ENCODE measurements around the gene LIPA.

DNA sequence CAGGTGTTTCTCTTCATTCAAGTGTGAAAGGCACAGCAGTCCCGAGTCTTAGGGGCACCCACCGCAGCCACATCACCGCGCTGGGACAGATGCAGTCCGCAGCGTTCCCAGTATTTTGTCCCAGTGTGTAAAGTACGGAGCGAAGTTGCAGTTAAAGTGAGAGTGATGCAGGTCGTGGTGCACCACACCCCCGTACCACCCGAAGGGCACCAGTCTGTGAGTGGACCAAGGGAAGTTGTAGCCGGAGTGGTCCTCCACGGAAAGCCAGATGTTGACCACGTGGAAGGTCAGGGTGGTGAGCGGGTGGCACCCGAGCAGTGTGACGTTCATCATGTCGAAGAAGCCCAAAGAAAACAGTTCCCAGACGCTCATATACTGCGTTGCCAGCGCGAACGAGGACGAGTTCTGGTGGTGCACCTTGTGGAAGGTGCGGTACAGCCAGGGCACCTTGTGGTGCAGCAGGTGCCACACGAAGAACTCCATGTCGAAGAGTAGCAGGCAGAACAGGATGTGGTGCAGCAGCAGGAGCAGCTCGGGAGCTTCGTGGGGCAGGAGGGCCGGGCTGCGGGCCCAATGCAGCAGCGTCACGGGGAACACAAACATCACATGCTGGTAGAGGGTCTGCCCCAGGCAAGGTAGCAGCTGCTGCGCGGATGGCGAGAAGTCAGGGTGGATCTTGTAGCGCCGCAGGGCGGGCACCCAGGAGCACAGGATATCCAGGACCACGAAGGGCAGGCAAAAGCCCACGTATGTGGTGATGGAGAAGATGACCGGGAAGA is 45.0 kb downstream of the LIPA start:
- TF ChIP-seq, protein P1, sequence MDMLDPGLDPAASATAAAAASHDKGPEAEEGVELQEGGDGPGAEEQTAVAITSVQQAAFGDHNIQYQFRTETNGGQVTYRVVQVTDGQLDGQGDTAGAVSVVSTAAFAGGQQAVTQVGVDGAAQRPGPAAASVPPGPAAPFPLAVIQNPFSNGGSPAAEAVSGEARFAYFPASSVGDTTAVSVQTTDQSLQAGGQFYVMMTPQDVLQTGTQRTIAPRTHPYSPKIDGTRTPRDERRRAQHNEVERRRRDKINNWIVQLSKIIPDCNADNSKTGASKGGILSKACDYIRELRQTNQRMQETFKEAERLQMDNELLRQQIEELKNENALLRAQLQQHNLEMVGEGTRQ (CRISPR knock-in tag; IDR thresholded peaks at IDR 0.05), result no peak
- TF ChIP-seq, protein P2, sequence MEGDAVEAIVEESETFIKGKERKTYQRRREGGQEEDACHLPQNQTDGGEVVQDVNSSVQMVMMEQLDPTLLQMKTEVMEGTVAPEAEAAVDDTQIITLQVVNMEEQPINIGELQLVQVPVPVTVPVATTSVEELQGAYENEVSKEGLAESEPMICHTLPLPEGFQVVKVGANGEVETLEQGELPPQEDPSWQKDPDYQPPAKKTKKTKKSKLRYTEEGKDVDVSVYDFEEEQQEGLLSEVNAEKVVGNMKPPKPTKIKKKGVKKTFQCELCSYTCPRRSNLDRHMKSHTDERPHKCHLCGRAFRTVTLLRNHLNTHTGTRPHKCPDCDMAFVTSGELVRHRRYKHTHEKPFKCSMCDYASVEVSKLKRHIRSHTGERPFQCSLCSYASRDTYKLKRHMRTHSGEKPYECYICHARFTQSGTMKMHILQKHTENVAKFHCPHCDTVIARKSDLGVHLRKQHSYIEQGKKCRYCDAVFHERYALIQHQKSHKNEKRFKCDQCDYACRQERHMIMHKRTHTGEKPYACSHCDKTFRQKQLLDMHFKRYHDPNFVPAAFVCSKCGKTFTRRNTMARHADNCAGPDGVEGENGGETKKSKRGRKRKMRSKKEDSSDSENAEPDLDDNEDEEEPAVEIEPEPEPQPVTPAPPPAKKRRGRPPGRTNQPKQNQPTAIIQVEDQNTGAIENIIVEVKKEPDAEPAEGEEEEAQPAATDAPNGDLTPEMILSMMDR (IDR thresholded peaks at IDR 0.05), result no peak
- TF ChIP-seq TCF7 (CRISPR knock-in tag; IDR thresholded peaks at IDR 0.05; ENCODE audit: low read depth) (no peak), GRHL2 (CRISPR knock-in tag; IDR thresholded peaks at IDR 0.05; ENCODE audit: insufficient replicate concordance, severe bottlenecking) (no peak), RELA (CRISPR knock-in tag; IDR thresholded peaks at IDR 0.05; ENCODE audit: borderline replicate concordance) (no peak), NR2C2 (CRISPR knock-in tag; IDR thresholded peaks at IDR 0.05) (no peak), CBFB (CRISPR knock-in tag; IDR thresholded peaks at IDR 0.05; ENCODE audit: low read depth) (no peak), CREB1 (CRISPR knock-in tag; IDR thresholded peaks at IDR 0.05) (no peak)
- TF ChIP-seq, protein P3, sequence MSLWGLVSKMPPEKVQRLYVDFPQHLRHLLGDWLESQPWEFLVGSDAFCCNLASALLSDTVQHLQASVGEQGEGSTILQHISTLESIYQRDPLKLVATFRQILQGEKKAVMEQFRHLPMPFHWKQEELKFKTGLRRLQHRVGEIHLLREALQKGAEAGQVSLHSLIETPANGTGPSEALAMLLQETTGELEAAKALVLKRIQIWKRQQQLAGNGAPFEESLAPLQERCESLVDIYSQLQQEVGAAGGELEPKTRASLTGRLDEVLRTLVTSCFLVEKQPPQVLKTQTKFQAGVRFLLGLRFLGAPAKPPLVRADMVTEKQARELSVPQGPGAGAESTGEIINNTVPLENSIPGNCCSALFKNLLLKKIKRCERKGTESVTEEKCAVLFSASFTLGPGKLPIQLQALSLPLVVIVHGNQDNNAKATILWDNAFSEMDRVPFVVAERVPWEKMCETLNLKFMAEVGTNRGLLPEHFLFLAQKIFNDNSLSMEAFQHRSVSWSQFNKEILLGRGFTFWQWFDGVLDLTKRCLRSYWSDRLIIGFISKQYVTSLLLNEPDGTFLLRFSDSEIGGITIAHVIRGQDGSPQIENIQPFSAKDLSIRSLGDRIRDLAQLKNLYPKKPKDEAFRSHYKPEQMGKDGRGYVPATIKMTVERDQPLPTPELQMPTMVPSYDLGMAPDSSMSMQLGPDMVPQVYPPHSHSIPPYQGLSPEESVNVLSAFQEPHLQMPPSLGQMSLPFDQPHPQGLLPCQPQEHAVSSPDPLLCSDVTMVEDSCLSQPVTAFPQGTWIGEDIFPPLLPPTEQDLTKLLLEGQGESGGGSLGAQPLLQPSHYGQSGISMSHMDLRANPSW (CRISPR knock-in tag; conservative IDR thresholded peaks at IDR 0.05; ENCODE audit: low read depth), result no peak
- TF ChIP-seq, protein P4, sequence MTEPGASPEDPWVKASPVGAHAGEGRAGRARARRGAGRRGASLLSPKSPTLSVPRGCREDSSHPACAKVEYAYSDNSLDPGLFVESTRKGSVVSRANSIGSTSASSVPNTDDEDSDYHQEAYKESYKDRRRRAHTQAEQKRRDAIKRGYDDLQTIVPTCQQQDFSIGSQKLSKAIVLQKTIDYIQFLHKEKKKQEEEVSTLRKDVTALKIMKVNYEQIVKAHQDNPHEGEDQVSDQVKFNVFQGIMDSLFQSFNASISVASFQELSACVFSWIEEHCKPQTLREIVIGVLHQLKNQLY (CRISPR knock-in tag; IDR thresholded peaks at IDR 0.05), result no peak
- TF ChIP-seq, protein P5, sequence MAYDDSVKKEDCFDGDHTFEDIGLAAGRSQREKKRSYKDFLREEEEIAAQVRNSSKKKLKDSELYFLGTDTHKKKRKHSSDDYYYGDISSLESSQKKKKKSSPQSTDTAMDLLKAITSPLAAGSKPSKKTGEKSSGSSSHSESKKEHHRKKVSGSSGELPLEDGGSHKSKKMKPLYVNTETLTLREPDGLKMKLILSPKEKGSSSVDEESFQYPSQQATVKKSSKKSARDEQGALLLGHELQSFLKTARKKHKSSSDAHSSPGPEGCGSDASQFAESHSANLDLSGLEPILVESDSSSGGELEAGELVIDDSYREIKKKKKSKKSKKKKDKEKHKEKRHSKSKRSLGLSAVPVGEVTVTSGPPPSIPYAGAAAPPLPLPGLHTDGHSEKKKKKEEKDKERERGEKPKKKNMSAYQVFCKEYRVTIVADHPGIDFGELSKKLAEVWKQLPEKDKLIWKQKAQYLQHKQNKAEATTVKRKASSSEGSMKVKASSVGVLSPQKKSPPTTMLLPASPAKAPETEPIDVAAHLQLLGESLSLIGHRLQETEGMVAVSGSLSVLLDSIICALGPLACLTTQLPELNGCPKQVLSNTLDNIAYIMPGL (CRISPR knock-in tag; IDR thresholded peaks at IDR 0.05), result no peak
